Body of pancreas (tissue), 4 donors: Measurements from ENCODE around the gene NKAIN2.

Source experiments
- CTCF ChIP-seq, 7 experiments: fragments of 450-650 bp in 4 of 7; fragments of 200-600 bp in 3 of 7; sonication (generic) in 3 of 7; IDR thresholded peaks; one replicate each; pipeline ENCODE4 v1.5.1; 2016 to 2019; ENCODE audit warnings: antibody characterized with exemption in 7 of 7
- POLR2A ChIP-seq, 3 donors: fragments of 450-650 bp; IDR thresholded peaks; one replicate each; pipeline ENCODE4 v1.6.1; 2016; ENCODE audit warnings: antibody characterized with exemption in 3 of 3, mild to moderate bottlenecking in 2 of 3

- TF ChIP-seq CTCF (IDR thresholded peaks at IDR 0.05): no peak
- no peak for TF ChIP-seq POLR2A (IDR thresholded peaks at IDR 0.05)
These were observed 176.6 kb downstream of the NKAIN2 start for GRCh38 chr6:123980311-123980710.
